GM21360 (cell line): Measurements from ENCODE around the gene CTXND2.
"Not testable (repeated sequence)": the region's sequence is repeated elsewhere in the genome, so short reads cannot be mapped to it uniquely, and the experiment has no call there.

ENCODE experiments used
- ATAC-seq: cut with Tn5 transposase; IDR thresholded peaks from one replicate; pipeline ENCODE4 v1.9.1; 2021; ENCODE audit warnings: mild to moderate bottlenecking, moderate library complexity; ENCODE audit not compliant: unreplicated experiment

Gene CTXND2

DNA sequence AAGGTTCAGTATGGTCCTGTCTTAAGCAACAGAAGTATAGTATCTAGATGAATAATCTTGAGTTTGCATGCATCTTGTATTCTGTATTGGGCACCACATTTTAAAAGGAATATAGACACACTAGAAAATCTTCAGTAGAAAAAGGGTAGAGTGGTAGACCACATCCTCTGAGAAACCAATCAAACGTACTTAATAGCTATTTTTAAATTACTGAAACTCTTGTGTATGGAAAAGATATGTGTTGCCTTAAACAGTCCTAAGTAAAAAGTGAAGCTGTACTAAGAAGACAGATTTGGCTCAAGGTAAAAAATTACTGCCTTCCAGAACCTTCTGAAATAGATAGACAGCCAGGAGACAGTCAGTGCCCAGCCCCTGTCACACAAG is 3.1 kb downstream of the CTXND2 start:
- ATAC-seq: no peak

GRCh38 chr1:150893336-150893913 is 6.5 kb downstream of the CTXND2 start:
- ATAC-seq: no peak

DNA sequence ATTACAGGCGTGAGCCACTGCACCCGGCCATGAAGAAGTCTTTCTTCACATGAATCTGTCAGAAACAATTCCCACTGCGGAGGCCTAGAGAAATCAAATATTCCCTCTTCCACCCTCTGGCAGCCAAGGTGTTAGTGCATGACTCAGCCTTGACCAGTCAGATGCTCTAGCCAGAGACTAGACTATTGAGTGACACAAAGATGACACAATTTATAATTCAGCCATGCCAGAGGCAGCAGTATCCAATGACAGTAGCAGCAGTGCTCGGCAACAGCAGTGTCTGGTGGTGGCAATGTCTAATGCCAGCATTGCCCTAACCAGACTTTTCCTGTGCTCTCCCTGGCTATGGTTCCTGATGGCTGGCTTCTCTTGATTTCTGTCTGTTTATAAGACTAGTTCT is 8.7 kb downstream of the CTXND2 start:
- ATAC-seq: no peak

- ATAC-seq: not testable (repeated sequence)
Measured at GRCh38 chr1:150899795-150900194, 12.9 kb downstream of the CTXND2 start.

- ATAC-seq: no peak
Measured at GRCh38 chr1:150902346-150902745, 15.4 kb downstream of the CTXND2 start.

DNA sequence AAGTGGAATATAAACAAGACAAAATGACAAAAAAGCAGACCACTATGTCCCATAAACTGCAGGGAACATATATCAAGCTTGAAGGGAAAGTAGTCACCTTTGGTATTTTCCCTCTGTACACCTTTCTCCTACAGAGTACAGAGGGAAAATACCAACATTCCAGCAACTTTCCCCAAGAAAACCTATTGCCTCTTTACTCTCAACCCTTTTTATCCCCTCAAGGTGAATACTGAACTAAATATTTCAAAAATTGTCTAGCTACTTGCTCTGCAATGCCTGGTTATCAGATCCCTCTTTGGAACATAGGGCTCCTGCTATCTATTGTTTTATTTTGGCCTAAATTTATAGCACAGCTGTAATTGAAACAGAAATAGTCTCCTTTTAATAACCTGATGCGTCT is 15.8 kb downstream of the CTXND2 start:
- ATAC-seq: no peak

GRCh38 chr1:150905301-150905700 is 18.4 kb downstream of the CTXND2 start:
- no peak for ATAC-seq

DNA sequence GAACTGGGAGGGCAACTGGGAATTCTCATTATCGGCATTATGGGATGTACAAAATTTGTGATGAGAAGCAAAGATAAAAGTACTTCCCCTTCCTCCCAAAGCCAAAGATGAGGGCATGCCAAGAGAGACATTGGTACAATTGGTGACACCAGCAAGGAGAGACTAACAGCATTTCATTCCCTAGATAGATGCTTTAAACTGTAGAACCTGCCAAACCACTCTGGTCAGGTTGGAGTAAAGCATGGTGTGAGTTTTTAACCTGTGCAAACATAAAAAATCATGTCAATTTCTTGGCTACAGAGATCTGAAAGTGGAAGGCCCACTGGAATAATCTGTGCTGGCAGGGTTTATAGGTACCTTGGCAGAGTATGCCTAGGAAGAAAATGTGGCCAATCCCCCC is 19.4 kb downstream of the CTXND2 start:
- no peak for ATAC-seq

DNA sequence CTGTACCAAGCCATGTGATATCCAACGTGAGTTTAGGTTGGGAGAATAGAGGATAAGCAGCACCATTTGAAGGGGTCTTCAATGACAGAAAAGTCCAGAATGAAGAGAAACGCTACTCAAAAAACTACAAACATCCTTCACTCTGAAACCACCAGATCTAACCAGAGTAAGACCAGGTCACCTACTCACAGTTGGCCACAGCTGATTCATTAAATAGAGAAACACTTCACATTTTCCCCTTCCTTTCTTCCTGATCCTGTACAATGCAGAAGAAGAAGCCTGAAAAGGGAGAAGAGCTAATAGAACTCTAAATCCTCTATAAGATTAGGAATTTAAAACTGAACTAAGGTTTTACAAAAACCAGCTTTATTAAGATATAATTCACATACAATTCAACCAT is 19.9 kb downstream of the CTXND2 start:
- no peak for ATAC-seq

- ATAC-seq: no peak
Measured at GRCh38 chr1:150909585-150910180, 22.7 kb downstream of the CTXND2 start.

GRCh38 chr1:150912623-150913022 is 25.7 kb downstream of the CTXND2 start:
- ATAC-seq: no peak

DNA sequence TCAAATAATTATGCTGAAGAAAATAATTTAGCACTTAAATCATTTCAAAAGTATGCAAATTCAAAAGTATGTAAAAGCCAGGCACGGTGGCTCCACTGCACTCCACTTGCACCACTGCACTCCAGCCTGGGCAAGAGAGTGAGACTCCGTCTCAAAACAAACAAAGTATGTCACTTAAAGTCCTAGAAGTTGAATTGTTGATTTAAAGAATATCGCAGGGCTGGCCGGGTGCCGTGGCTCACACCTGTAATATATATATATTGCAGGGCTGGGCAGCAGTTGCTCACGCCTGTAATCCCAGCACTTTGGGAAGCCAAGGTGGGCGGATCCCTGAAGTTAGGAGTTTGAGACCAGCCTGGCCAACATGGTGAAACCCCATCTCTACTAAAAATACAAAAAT is 30.5 kb downstream of the CTXND2 start:
- ATAC-seq: no peak

DNA sequence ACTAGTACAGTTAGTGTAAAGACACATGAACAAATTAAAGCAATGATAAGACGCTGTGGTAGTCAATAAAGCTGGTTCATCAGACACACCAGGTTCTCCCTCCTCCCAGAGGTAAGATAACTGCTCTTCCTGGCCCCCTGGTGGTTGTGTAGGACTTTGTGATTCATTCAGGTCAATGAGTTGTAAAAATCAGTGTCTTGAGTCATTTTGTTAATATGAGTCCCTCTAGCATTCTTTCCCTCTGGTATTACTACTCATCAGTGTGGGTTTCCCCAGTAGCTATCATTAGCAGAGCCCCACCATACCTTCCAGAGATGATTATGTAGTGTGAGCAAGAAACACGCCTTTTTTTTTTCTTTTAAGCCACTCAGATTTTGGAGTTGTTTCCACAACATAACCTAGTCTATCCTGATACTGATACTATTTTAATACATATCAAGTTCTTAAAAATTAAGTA is 35.6 kb downstream of the CTXND2 start:
- peak; percentile 53 for ATAC-seq

DNA sequence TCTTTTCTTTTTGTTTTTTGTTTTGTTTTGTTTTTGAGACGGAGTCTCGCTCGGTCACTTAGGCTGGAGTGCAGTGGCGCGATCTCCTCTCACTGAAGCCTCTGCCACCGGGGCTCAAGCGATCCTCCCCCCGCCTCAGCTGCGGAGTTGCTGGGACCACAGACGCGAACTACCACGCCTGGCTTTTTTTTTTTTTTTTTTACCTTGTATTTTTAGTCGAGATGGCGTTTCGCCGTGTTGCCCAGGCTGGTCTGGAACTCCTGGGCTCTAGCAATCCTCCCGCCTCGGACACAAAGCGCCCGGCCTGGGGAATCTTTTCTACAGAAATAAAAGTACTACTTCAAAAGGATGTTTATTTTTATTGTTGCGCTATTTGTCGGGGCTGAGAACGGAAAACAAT is 38.1 kb downstream of the CTXND2 start:
- no peak for ATAC-seq

DNA sequence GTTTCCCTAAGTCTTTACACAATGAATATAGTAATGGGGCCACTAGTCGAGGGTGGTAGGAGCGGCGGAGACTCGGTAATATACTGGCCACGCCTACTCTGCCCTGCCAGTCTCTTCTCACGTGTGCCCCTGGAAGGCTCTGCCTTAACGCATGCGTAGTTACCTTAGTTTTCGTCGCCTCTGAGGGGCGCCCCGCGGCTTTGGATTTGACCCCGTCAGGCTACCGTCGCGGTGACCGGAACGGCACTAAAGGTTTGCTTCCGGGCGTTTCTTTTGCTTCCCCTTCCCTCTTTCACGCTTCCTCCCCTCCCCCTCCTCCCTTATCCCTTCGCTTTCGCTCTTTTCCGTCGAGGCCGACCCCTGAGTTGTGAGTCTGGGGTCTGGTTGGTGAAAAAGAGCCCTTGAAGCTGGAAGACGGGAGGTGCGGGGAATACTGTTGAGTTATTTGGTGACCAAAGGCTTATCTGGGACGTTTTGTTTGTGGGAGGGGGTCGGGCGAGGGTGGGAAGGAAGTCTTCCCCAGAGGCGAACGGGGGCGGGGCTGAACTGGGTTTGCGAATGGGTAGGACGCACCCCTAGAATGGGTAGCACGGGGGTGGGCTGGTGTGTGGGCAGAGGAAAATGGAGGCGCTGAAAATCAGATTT is 39.3 kb downstream of the CTXND2 start, which contains the start of gene SETDB1:
SETDB1 (plus strand) TSS at position 267 of the 645 bp plus-strand sequence. CDS start 1,352 bp downstream, outside the sequence.
- peak; percentile 85 for ATAC-seq

DNA sequence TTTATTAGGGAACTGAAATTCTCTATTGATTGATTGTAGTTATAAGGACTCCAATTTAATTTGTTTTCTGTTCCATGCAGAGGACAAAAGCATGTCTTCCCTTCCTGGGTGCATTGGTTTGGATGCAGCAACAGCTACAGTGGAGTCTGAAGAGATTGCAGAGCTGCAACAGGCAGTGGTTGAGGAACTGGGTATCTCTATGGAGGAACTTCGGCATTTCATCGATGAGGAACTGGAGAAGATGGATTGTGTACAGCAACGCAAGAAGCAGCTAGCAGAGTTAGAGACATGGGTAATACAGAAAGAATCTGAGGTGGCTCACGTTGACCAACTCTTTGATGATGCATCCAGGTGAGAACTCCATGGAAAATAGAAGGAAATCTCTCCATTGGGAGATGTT is 40.7 kb downstream of the CTXND2 start:
- ATAC-seq: no peak

DNA sequence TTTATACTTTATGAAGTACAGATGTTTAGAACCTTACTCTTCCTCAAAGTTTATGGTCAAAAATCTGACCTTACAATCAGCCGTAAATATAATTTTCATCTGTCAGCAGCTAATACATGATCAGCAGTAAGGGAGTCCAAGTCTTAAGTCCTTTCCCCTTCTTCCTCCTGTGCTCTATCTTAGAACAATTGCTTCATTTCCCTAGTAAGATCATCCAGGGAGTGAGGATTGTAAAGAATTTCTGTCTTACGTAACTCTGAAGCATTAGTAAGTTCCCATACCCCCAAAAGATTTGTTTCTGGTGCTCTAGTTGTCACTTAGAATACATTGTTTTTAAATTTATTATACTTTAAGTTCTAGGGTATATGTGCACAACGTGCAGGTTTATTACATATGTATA is 41.4 kb downstream of the CTXND2 start:
- ATAC-seq: no peak

DNA sequence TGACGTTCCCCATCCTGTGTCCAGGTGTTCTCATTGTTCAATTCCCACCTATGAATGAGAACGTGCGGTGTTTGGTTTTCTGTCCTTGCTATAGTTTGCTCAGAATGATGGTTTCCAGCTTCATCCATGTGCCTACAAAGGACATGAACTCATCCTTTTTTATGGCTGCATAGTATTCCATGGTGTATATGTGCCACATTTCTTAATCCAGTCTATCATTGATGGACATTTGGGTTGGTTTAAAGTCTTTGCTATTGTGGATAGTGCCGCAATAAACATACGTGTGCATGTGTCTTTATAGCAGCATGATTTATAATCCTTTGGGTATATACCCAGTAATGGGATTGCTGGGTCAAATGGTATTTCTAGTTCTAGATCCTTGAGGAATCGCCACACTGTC is 41.8 kb downstream of the CTXND2 start:
- not testable (repeated sequence) for ATAC-seq

GRCh38 chr1:150931773-150932172 is 44.8 kb downstream of the CTXND2 start:
- no peak for ATAC-seq

GRCh38 chr1:150944856-150945255 is 57.9 kb downstream of the CTXND2 start:
- no peak for ATAC-seq

DNA sequence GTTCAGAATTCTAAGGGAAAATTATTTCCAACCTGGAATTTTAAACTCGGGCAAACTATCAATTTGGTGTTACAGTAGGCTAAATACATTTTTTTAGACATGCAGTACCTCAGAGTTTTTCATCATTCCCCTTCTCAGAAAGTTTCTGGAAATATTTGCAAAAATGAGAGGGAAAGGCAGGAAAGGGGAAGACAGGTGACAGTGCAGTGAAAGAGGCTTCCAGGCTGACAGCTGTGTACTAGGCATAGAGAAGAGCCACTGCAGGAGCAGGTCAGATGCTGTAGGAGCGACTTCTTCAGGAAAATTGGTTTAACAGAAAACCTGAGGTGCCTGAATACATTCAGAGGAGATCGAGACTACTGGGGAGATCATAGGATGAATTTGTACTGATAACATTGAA is 67.8 kb downstream of the CTXND2 start:
- ATAC-seq: no peak

- ATAC-seq: no peak
Measured at GRCh38 chr1:150955280-150955679, 68.3 kb downstream of the CTXND2 start.
